ENCODE data around the gene TECPR2.
"Not testable (repeated sequence)": the region's sequence is repeated elsewhere in the genome, so short reads cannot be mapped to it uniquely, and the experiment has no call there.

The TECPR2 gene

GRCh38 chr14:102335163-102335562, 27.6 kb upstream of the TECPR2 start:
- DNase-seq: no peak

- no peak for DNase-seq
These were observed 24.0 kb upstream of the TECPR2 start for GRCh38 chr14:102338724-102339123.

- no peak for DNase-seq
These were observed 21.2 kb upstream of the TECPR2 start for GRCh38 chr14:102341566-102341965.

GRCh38 chr14:102342238-102342637, 20.5 kb upstream of the TECPR2 start:
- DNase-seq: no peak

- DNase-seq: no peak
These were observed 18.7 kb upstream of the TECPR2 start for GRCh38 chr14:102344084-102344483.

GRCh38 chr14:102344485-102344884, 18.3 kb upstream of the TECPR2 start:
- DNase-seq: no peak

- no peak for DNase-seq
These were observed 17.5 kb upstream of the TECPR2 start for GRCh38 chr14:102345232-102345631.

GRCh38 chr14:102346645-102347044, 16.1 kb upstream of the TECPR2 start:
- DNase-seq: no peak

GRCh38 chr14:102348376-102348775, 14.4 kb upstream of the TECPR2 start:
- no peak for DNase-seq

GRCh38 chr14:102351023-102351422, 11.7 kb upstream of the TECPR2 start:
- no peak for DNase-seq

- not testable (repeated sequence) for DNase-seq
These were observed 11.1 kb upstream of the TECPR2 start for GRCh38 chr14:102351593-102351992.

GRCh38 chr14:102352213-102352612, 10.5 kb upstream of the TECPR2 start:
- DNase-seq: no peak

GRCh38 chr14:102353126-102353619, 9.6 kb upstream of the TECPR2 start:
- no peak for DNase-seq

GRCh38 chr14:102356280-102356679, 6.5 kb upstream of the TECPR2 start:
- no peak for DNase-seq

GRCh38 chr14:102359341-102359740, 3.4 kb upstream of the TECPR2 start:
- DNase-seq: no peak

- no peak for DNase-seq
These were observed 2.4 kb upstream of the TECPR2 start for GRCh38 chr14:102360388-102360787.

- DNase-seq: peak; percentile 34 to 36
These were observed 657 bp upstream of the TECPR2 start for GRCh38 chr14:102362084-102362483.

GRCh38 chr14:102363182-102363943, 622 bp downstream of the TECPR2 start:
- DNase-seq: peak in 1 of 2 donors; percentile 30

GRCh38 chr14:102370305-102370809, 7.6 kb downstream of the TECPR2 start:
- peak; percentile 15 to 45 for DNase-seq

GRCh38 chr14:102371361-102371760, 8.6 kb downstream of the TECPR2 start:
- DNase-seq: no peak

- DNase-seq: no peak
These were observed 10.4 kb downstream of the TECPR2 start for GRCh38 chr14:102373110-102373509.

- no peak for DNase-seq
These were observed 11.5 kb downstream of the TECPR2 start for GRCh38 chr14:102374264-102374663.

- DNase-seq: no peak
These were observed 12.4 kb downstream of the TECPR2 start for GRCh38 chr14:102375119-102375518.

GRCh38 chr14:102377696-102378095, 15.0 kb downstream of the TECPR2 start:
- no peak for DNase-seq

- DNase-seq: no peak
These were observed 16.1 kb downstream of the TECPR2 start for GRCh38 chr14:102378830-102379229.

Measured in CD4-positive, alpha-beta T cell treated with Interferon alpha-2 for 1 hour (primary cell).